ENCODE data around the gene CNFN. TPM values are rescaled to one million over a fixed set of nuclear protein-coding genes. Genes with fewer than 3 reads are reported as not detected.
"Not testable (repeated sequence)": the region's sequence is repeated elsewhere in the genome, so short reads cannot be mapped to it uniquely, and the experiment has no call there.

The CNFN gene
- total RNA-seq, 1 donor from 2014 or later, result 1,078 TPM

DNA sequence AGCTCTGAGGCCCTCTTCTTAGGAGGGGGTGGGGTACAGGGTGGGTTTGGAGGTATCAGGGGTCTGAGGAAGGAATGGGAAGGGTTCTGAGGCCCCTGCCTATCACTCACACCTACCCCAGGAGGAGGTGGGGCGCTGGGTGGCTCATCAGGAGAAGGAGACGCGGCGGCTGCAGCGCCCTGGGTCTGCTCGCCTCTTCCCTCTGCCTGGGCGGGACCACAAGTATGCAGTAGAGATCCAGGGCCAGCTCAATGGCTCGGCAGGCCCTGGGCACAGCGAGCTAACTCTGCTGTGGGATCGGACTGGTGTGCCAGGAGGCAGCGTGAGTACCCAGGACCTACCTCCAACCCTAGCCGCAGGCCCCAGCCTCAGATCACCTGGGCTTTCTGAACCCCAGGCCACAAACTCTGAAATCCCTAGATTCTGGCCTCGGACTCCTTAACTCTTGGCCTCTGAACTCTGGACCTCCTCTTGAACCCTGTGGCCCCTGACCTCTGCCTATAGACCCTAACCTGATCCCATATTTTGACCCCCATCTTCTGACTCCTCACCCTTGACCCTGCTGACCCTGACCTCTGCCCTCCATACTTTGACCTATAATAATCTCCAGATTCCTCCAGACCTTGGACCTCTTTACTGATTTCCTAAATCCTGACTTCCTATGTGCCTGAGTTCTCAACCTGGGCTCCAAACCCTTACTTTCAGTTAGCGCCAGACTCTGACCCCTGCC is 40.6 kb downstream of the CNFN start:
- ATAC-seq, result no peak

GRCh38 chr19:42348211-42348610 is 41.9 kb downstream of the CNFN start:
- no peak for ATAC-seq

DNA sequence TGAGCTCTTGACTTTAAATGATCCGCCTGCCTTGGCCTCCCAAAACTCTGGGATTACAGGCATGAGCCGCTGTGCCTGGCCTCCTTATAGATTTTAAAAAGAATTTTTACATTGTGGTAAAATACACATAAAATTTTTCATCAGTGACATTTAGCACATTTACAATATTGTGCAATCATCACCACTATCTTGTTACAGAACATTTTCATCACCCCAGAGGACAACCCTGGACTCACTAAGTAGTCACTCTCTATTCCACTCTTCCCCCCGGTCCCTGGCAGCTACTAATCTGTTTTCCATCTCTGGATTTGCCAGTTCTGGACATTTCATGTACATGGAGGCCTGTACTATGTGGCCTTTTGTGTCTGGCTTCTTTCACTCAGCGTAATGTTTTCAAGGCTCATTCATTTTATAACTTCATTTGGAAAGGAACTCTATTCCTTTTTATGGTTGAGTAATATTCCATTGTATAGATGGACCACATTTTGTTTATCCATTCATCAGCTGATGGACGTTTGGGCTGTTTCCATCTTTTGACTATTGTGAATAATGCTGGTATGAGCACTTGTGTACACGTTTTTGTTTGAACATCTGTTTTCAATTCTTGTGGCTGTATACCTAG is 44.8 kb downstream of the CNFN start:
- ATAC-seq, result no peak

DNA sequence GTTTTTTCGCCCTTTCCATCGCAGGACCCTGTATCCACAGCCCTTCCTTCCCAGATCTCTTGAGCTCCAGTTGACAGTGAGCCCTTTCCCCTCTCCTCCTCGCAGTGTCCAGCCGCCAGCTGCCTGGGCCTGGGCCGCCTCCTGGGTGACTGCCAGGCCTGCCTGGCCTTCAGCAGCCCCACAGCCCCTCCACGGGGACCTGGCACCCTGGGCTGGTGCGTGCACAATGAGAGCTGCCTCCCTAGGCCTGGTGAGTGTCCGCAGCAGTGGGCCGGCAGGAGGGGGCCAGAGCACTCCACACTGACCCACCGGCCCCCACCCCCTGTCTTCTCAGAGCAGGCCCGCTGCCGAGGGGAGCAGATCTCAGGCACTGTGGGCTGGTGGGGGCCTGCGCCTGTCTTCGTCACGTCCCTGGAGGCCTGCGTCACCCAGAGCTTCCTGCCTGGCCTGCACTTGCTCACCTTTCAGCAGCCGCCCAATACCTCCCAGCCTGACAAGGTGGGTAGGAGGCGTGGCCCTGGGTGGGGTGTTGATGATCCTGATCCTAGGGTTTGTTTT is 45.7 kb downstream of the CNFN start:
- peak; percentile 22 for ATAC-seq

DNA sequence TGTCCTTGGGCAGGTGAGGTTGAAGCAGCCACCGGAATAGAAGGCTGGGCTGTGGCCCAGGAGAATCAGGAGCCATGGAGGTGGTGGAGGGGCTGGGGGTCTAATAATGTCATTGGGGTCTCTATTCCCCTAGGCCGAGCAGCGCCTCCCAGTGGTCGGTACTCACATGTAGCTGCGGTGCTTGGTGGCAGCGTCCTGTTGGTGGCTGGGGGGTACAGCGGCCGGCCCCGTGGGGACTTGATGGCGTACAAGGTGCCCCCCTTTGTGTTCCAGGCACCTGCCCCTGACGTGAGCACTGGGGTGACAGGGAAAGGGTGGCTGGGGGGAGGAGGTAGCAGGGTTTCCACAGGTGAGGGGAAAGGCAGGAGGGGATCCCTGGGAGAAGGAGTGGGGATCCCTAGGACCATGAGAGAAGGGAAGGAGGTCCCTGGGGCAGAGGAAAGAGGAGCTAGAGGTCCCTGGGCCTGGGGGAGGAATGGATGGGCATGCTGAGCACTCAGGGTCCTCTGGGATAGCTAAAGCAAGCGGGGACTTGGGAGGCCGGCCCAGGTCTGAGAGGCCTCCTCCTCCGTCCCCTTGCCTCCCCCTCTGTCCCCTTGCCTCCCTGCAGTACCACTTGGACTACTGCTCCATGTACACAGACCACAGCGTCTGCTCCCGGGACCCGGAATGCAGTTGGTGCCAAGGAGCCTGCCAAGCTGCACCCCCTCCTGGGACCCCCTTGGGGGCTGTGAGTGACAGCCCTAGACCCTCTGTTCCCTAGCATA is 46.6 kb downstream of the CNFN start:
- ATAC-seq, result no peak

DNA sequence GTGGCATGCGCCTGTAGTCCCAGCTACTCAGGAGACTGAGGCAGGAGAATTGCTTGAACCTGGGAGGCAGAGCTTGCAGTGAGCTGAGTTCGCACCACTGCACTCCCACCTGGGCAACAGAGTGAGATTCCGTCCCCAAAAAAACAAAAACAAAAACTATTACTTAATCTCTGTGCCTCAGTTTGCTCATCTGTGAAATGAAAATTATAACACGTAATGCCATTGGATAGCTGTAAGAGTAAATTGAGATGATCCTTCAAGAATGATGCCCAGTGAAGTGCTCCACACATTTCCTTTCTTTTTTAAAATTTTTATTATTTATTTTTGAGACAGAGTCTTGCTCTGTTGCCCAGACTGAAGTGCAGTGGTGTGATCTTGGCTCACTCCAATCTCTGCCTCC is 50.2 kb downstream of the CNFN start:
- not testable (repeated sequence) for ATAC-seq

- not testable (repeated sequence) for ATAC-seq
These were observed 50.8 kb downstream of the CNFN start for GRCh38 chr19:42339126-42339860.

Other genes with a start within 250 kb of the CNFN start
- 11.6 TPM for gene DEDD2, start 172.6 kb downstream of the CNFN start, total RNA-seq
- 4.5 TPM for gene ZNF526, start 170.0 kb downstream of the CNFN start, total RNA-seq
- 26.4 TPM for gene GSK3A, start 147.7 kb downstream of the CNFN start, total RNA-seq
- 21.5 TPM for gene ERF, start 135.2 kb downstream of the CNFN start, total RNA-seq
- gene CIC, start 121.0 kb downstream of the CNFN start, total RNA-seq, result 31.4 TPM
- 0.84 TPM for gene PRR19, start 88.2 kb downstream of the CNFN start, total RNA-seq
- gene PAFAH1B3, start 87.7 kb downstream of the CNFN start, total RNA-seq, result 32.5 TPM
- 0.20 TPM for gene TMEM145, start 77.0 kb downstream of the CNFN start, total RNA-seq
- 8.1 TPM for gene MEGF8, start 64.7 kb downstream of the CNFN start, total RNA-seq
- 10.8 TPM for gene LIPE, start 37.1 kb upstream of the CNFN start, total RNA-seq
- 38.6 TPM for gene CXCL17, start 52.6 kb upstream of the CNFN start, total RNA-seq
- gene CEACAM1, start 138.2 kb upstream of the CNFN start, total RNA-seq, result 97.8 TPM
- not detected for gene CEACAM8, start 204.6 kb upstream of the CNFN start, total RNA-seq

Measured in esophagus mucosa (tissue), 1 donor.